ENCODE measurements around the gene TCF4. TPM values are rescaled to one million over a fixed set of nuclear protein-coding genes. Genes with fewer than 3 reads are reported as not detected.

TCF4 gene
- total and polyA plus RNA-seq, 2 donors (not counting 3 experiments of a cell fraction or from before 2014, with no cell fraction given), result 183 to 390 TPM

- H3K27ac ChIP-seq (ENCODE audit: insufficient read depth, low read depth, low read length), result no peak overlapping the region
- peaks cover 0 to 2% of the 10 kb centered on the region in 2 experiments for H3K36me3 ChIP-seq (ENCODE audit: control insufficient read depth in 2 of 2, extremely low read depth in 1 of 2, insufficient read depth in 2 of 2, low read length in 2 of 2)
- FAIRE-seq, result no peak
- TF ChIP-seq JUN (IDR thresholded peaks at IDR 0.05; ENCODE audit: borderline replicate concordance, insufficient read depth, insufficient read length, low read depth), result no peak
- no peak for TF ChIP-seq EZH2 (IDR thresholded peaks at IDR 0.05; ENCODE audit: borderline replicate concordance, low read depth, low read length, severe bottlenecking)
- no peak for TF ChIP-seq MYC (IDR thresholded peaks at IDR 0.05; ENCODE audit: low read depth, low read length)
- no peak for TF ChIP-seq POLR2A (IDR thresholded peaks at IDR 0.05; ENCODE audit: low read depth, low read length)
- TF ChIP-seq MAX (IDR thresholded peaks at IDR 0.05; ENCODE audit: insufficient read depth, insufficient read length), result no peak
- TF ChIP-seq GATA2 (IDR thresholded peaks at IDR 0.05; ENCODE audit: insufficient read depth, insufficient read length, low read depth, low read length), result no peak
- no peak for TF ChIP-seq CTCF (IDR thresholded peaks at IDR 0.05; ENCODE audit: extremely low read depth in 1 of 2, insufficient read depth in 1 of 2, low read depth in 1 of 2, low read length in 2 of 2)
- TF ChIP-seq POLR2AphosphoS5 (IDR thresholded peaks at IDR 0.05; ENCODE audit: insufficient read depth, low read depth, low read length), result no peak
- no peak for TF ChIP-seq FOS (IDR thresholded peaks at IDR 0.05; ENCODE audit: borderline replicate concordance, insufficient read depth, low read length)
- H2AFZ ChIP-seq (ENCODE audit: low read depth, low read length), result no peak overlapping the region
- H3K4me1 ChIP-seq (ENCODE audit: control insufficient read depth, extremely low read depth, insufficient read depth, low read length), result no peaks in the 10 kb centered on the region
- BruUV-seq (replicated peaks), result no TSS peak
- peaks cover 62% of the 10 kb centered on the region for H3K79me2 ChIP-seq (ENCODE audit: control insufficient read depth, insufficient read depth, low read length)
- dilution Hi-C loops (cut with MboI; ENCODE audit: extremely low pct_ligation_motif_present, low sequenced_read_pairs), result no loop called here
- intact Hi-C loops (cut with micrococcal nuclease), result no loop called here
- no peak overlapping the region for H3K9ac ChIP-seq (replicated peaks; ENCODE audit: extremely low read depth, insufficient read depth, low read length)
- H4K20me1 ChIP-seq (replicated peaks; ENCODE audit: control insufficient read depth, extremely low read depth, insufficient read depth, low read length), result peaks cover 8% of the 10 kb centered on the region
- DNase-seq (ENCODE audit: low read depth, low spot score), result no peak
- no peaks in the 10 kb centered on the region for H3K9me3 ChIP-seq (replicated peaks; ENCODE audit: control insufficient read depth, insufficient read depth, low read length)
- H3K4me3 ChIP-seq (replicated peaks in 1 of 3; ENCODE audit: insufficient read depth in 1 of 3, low read depth in 1 of 3, low read length in 3 of 3), result no peak overlapping the region
- ChIA-PET POLR2A (no interaction called here), CTCF (no interaction called here)
- no peaks in the 10 kb centered on the region for H3K27me3 ChIP-seq (ENCODE audit: control insufficient read depth in 2 of 2, insufficient read depth in 2 of 2, low read length in 2 of 2)
- H3K9me1 ChIP-seq (replicated peaks; ENCODE audit: control insufficient read depth, extremely low read depth, insufficient read depth, low read length), result no peaks in the 10 kb centered on the region
- no peak overlapping the region for H3K4me2 ChIP-seq (ENCODE audit: insufficient read depth, low read length)
These were observed 21.5 kb downstream of the TCF4 start for GRCh38 chr18:55566456-55566935.
